ENCODE data around the gene WRNIP1. TPM values are rescaled to one million over a fixed set of nuclear protein-coding genes. Genes with fewer than 3 reads are reported as not detected.

Gene WRNIP1
- total RNA-seq, 2 donors from 2014 or later = 49.9 to 53.7 TPM

DNA sequence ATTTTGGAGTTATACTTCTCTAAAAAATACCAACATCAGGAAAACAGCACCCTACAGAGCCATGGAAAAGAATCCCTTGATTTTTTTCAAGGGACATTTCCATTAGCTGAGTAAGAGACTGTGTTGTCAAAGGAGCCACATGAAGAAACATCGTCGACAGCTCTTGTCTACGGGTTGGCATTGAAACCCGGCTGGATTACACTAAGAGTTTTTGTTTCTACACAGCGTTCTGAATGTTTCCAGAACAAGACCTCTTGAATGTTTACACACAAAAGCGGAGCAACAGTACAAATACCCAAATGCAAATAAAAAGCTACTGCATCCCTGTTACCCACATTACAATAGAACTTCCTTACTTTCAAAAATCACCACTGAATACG lies 12.1 kb upstream of the WRNIP1 start:
- Histone ChIP-seq H3K4me1 (no peaks in the 10 kb centered on the region), H3K27me3 (no peaks in the 10 kb centered on the region), H3K27ac (no peak overlapping the region), H3K9me3 (no peaks in the 10 kb centered on the region), H3K36me3 (no peaks in the 10 kb centered on the region), H3K4me3 (no peak overlapping the region), H3K9ac (ENCODE audit: low read depth in 2 of 2, low read length in 2 of 2) (no peak overlapping the region)
- DNase-seq = no peak
- intact Hi-C loops (cut with DNase I) = no loop called here
- TF ChIP-seq, protein P1, sequence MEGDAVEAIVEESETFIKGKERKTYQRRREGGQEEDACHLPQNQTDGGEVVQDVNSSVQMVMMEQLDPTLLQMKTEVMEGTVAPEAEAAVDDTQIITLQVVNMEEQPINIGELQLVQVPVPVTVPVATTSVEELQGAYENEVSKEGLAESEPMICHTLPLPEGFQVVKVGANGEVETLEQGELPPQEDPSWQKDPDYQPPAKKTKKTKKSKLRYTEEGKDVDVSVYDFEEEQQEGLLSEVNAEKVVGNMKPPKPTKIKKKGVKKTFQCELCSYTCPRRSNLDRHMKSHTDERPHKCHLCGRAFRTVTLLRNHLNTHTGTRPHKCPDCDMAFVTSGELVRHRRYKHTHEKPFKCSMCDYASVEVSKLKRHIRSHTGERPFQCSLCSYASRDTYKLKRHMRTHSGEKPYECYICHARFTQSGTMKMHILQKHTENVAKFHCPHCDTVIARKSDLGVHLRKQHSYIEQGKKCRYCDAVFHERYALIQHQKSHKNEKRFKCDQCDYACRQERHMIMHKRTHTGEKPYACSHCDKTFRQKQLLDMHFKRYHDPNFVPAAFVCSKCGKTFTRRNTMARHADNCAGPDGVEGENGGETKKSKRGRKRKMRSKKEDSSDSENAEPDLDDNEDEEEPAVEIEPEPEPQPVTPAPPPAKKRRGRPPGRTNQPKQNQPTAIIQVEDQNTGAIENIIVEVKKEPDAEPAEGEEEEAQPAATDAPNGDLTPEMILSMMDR (IDR thresholded peaks at IDR 0.05) = no peak

DNA sequence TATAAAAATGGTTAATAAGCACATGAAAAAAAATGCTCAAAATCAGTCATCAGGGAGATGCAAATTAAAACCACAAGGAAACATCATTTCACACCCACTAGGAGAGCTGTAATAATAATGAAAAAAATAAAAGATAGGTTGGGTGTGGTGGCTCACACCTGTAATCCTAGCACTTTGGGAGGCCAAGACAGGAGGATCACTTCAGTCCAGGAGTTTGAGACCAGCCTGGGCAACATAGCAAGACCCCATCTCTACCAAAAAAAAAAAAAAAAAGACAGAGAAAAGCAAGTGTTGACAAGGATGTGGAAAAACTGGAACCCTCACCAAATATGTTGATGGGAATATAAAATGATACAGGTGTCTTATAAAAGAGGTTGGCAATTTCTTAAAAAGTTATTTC lies 11.4 kb upstream of the WRNIP1 start:
- Histone ChIP-seq H3K9me3 (no peaks in the 10 kb centered on the region), H3K9ac (ENCODE audit: low read depth in 2 of 2, low read length in 2 of 2) (no peak overlapping the region), H3K36me3 (no peaks in the 10 kb centered on the region), H3K27me3 (no peaks in the 10 kb centered on the region), H3K4me3 (no peak overlapping the region), H3K4me1 (no peaks in the 10 kb centered on the region), H3K27ac (no peak overlapping the region)
- TF ChIP-seq, protein P1 (IDR thresholded peaks at IDR 0.05) = no peak
- no peak for DNase-seq
- intact Hi-C loops (cut with DNase I) = no loop called here

DNA sequence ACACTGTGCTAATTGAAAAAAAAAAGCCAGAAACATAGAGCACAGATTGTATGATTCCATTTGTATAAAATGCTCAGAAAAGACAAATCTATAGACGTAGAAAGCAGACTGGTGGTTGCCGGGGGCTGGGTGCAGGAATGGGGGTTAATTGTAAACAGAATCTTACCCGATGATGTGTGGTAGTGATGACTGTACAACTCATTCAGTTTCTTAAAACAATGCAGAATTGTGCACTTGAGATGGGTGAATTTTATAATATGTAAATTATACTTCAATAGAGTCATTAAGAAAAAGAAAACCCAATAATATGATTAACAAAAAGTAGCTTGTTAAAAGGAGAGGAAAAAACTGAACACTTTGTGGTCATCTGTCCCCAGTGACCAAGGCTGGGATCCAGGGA lies 10.8 kb upstream of the WRNIP1 start:
- TF ChIP-seq, protein P1 (IDR thresholded peaks at IDR 0.05) = no peak
- H3K27me3 ChIP-seq = no peaks in the 10 kb centered on the region
- H3K4me1 ChIP-seq = no peaks in the 10 kb centered on the region
- DNase-seq = no peak
- intact Hi-C loops (cut with DNase I) = no loop called here
- H3K36me3 ChIP-seq = no peaks in the 10 kb centered on the region
- no peak overlapping the region for H3K27ac ChIP-seq
- no peak overlapping the region for H3K9ac ChIP-seq (ENCODE audit: low read depth in 2 of 2, low read length in 2 of 2)
- H3K9me3 ChIP-seq = no peaks in the 10 kb centered on the region
- H3K4me3 ChIP-seq = no peak overlapping the region

DNA sequence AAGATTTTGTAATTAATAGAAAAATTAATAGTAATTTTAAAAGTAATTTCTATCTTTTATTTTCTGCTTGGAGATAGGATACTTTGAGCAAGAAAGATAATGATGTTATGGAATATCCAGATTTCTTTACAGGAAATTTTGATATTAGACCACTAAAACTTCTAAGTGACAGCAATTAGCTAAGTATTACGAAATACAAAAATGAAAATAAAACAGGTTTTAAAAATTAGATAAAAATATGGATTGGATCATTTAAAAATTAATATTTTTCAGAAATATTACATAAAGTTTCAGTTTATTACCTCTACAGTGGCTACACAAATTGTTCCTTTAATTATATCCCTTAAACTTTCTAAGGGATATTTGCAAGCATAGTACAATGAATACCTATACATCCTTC lies 10.3 kb upstream of the WRNIP1 start:
- H3K27ac ChIP-seq = no peak overlapping the region
- intact Hi-C loops (cut with DNase I) = no loop called here
- TF ChIP-seq, protein P1 (IDR thresholded peaks at IDR 0.05) = no peak

DNA sequence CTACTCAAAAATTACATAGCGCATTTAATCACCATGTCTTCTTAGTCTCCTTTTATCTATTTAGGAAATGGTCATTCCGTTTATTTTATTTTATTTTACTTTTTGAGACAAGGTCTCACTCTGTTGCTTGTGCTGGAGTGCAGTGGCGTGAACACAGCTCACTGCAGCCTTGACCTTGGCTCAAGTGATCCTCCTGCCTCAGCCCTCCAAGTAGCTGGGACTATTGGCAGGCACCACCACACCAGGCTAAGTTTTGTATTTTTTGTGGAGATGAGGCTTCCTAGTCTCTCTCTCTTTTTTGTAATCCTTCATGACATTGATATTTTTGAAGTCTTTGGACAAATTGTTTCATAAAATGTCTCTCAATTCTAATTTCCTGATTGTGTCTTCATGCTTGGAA lies 9.7 kb upstream of the WRNIP1 start:
- no peak for DNase-seq
- no peaks in the 10 kb centered on the region for H3K36me3 ChIP-seq
- H3K27ac ChIP-seq = no peak overlapping the region
- no peaks in the 10 kb centered on the region for H3K4me1 ChIP-seq
- H3K9me3 ChIP-seq = no peaks in the 10 kb centered on the region
- H3K9ac ChIP-seq (ENCODE audit: low read depth in 2 of 2, low read length in 2 of 2) = no peak overlapping the region
- TF ChIP-seq, protein P1 (IDR thresholded peaks at IDR 0.05) = no peak
- intact Hi-C loops (cut with DNase I) = no loop called here
- H3K4me3 ChIP-seq = no peak overlapping the region
- H3K27me3 ChIP-seq = no peaks in the 10 kb centered on the region

More for the DNA sequence above, 10.3 kb upstream of the WRNIP1 start:
- DNase-seq = no peak
- Histone ChIP-seq H3K4me3 (no peak overlapping the region), H3K4me1 (no peaks in the 10 kb centered on the region), H3K36me3 (no peaks in the 10 kb centered on the region), H3K9me3 (no peaks in the 10 kb centered on the region), H3K27me3 (no peaks in the 10 kb centered on the region), H3K9ac (ENCODE audit: low read depth in 2 of 2, low read length in 2 of 2) (no peak overlapping the region)

DNA sequence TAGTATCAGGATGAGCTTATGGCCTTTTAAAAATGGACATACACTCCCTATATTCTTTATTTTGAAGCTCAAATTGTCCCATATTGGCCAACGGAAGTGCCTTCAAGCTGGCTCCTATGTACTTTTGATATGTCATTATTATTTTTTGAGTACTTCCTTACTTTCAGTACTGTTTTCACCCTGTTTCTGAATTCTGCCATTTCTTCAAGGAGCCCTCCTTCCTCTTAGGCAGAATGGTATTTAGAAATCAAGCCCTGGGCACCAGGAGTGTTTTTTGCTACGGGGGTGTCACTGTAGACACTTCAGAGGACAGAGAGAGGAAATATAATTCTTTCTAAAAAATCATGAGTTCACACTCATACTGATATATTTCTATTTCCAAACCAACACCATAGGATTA lies 9.0 kb upstream of the WRNIP1 start:
- DNase-seq = no peak
- H3K9ac ChIP-seq (ENCODE audit: low read depth in 2 of 2, low read length in 2 of 2) = no peak overlapping the region
- H3K36me3 ChIP-seq = no peaks in the 10 kb centered on the region
- no peak overlapping the region for H3K4me3 ChIP-seq
- H3K9me3 ChIP-seq = no peaks in the 10 kb centered on the region
- H3K27ac ChIP-seq = no peak overlapping the region
- H3K4me1 ChIP-seq = no peaks in the 10 kb centered on the region
- H3K27me3 ChIP-seq = no peaks in the 10 kb centered on the region
- intact Hi-C loops (cut with DNase I) = no loop called here
- TF ChIP-seq, protein P1 (IDR thresholded peaks at IDR 0.05) = no peak
